Right forelimb (tissue), 1 donor: ENCODE measurements around the gene ACOXL.
"Not testable (repeated sequence)": the region's sequence is repeated elsewhere in the genome, so short reads cannot be mapped to it uniquely, and the experiment has no call there.

Source experiments
- DNase-seq: peaks from one replicate; pipeline ENCODE4 v3.0.0-alpha.2; 2018

The ACOXL gene

GRCh38 chr2:110940376-110940910 lies 208.1 kb downstream of the ACOXL start:
- DNase-seq: no peak

DNA sequence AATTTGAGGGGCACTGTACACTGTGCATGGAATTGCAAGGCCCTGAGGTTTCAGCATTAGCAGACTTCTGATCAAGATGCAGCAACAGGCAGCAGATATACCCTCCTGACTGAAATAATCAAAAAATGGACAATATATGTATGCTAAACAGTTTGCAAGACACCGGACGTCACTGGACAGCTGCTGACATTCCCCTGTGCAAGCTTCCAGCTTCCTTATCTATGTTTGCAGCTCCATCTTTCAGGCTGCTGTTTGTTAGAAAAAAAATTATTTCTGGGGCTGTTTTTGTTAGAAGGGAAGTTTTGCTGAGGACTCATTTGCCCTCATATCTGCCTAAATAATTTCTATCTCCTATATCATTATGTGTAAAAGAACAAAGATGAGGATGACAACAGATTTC lies 208.9 kb downstream of the ACOXL start:
- no peak for DNase-seq

DNA sequence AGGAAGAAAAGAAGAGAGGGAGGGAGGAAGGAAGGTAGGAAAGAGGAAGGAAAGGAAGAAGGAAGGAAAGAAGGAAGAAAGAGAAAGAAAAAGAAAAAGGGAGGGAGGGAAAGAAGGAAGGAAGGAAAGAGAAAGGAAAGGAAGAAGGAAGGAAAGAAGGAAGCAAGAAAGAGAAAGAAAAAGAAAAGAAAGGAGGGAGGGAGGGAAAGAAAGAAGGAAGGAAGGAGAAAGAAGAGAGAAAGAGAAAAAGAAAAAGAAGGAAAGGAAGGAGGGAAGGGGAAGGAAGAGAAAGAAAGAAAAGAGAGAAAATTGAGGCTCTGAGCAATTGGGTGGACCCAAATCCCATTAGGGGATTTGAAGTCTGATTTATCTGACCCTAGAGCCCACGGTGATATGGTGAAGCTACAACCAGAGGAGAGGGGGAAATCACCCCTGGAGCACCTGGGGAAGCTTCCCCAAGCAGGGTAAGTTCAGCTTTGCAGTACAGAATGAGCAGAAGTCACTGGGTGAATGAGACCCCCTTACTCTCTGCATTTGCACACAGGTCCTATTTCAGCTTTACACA lies 210.8 kb downstream of the ACOXL start:
- no peak for DNase-seq

DNA sequence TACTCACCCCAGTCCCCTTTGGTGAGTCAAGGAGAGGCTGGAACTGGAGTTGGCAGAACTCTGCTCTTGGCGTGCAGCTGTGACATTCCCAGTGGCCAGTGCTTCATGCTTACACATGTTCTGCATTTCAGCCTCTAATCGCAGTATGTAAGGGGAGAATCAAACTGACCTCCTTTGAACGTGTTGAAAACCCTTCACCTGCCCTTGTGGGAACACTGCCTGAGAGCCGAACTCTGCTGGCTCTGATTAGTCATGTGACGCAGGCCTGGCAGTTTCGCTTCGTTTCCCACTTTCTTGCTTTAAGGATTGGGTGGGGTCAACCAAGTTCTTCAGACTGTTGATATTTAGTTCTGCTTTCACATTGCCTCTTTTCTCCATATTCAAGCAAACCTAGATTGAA lies 214.5 kb downstream of the ACOXL start:
- DNase-seq: no peak

- no peak for DNase-seq
These were observed 215.8 kb downstream of the ACOXL start for GRCh38 chr2:110948027-110948674.

DNA sequence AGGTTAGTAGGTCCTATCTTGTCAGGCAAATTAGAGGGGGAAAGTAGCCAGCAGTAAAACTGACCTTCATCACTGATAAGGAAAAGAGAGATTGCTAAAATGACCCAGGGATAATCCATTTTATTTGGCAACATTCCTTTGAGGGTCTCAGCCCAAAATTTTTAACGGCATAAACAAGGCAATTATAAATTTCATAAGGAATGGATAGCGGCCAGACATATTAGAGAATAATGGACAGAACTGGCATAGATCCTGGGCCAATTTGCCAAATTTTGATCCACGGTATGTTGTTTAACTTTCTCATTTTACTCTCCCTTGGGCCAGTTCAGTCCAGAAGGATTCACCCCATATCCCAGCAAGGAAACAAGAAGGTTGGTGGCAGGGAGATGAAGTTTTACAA lies 217.9 kb downstream of the ACOXL start:
- no peak for DNase-seq

GRCh38 chr2:110955045-110955444 lies 222.7 kb downstream of the ACOXL start:
- no peak for DNase-seq

GRCh38 chr2:110955556-110955955 lies 223.2 kb downstream of the ACOXL start:
- no peak for DNase-seq

DNA sequence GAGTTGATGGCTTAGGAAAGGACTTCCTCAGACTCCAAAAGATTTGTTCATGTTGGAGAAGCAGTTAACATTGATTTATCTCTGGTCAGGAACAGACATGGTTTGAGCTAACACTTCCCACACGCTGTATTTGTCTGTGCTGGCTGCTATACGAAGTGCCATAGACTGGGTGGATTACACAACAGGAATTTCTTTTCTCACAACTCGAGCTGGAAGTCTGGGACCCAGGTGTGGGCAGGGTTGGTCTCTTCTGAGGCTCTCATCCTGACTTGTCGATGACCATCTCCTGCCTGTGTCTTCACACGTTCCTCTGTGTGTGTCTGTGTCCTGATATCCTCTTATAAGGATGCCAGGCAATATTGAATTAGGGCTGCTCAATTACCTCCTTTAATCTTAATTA lies 224.9 kb downstream of the ACOXL start:
- no peak for DNase-seq

DNA sequence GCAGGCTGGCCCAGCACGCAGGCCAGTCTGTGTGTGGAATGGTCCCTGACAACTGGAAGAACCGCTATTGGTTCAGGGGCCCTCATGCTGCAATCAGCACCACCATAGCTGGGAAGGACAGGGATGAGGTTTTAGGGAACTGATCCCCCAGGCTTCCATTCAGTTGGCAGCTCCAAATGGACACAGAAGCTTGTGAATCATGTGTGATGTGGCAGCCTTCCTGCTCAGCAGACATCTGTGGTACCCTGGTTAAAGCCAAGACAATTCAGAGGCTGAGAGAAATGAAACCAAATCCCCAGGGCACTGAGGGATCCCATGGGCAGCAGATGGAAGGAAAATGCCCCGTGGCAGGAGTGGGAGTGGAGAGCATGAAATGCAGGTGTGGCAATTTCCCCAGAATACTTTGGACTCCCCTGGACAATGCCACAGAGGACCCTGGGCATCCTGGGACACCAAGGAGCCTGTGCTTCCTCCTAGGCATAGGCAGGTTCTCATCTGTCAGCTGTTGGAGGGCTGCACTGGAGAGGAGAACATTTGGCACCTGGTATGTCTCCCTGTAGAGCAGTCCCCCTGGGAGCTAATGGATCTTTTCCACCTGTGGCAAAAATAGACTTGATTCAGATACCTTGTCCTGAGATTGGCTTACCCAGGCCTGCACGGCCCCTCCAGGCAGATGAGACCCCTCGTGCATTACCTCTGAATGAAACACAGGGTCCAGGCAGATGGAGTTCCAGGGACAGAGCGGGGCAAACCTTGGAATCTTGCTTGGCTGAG lies 226.2 kb downstream of the ACOXL start:
- no peak for DNase-seq

DNA sequence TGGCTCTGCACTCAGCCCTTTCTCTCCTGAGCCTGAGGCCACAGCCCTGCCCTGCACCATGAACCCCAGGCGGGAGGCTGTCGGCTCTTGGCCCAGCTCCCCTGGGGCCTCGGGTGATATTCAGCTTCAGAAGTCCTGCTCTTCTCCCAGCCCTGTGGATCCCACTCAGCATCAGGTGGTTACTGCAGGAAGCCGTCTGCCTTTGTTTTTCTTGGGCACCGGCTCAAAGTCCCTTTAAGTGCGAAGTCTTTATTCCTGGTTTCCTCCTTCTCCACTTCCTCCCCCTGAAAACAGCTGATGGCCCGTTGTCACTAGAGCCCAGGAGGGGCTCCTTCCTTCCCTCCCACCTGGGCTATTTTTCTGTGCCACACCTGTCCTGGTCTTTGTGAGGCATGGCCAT lies 226.8 kb downstream of the ACOXL start:
- no peak for DNase-seq

DNA sequence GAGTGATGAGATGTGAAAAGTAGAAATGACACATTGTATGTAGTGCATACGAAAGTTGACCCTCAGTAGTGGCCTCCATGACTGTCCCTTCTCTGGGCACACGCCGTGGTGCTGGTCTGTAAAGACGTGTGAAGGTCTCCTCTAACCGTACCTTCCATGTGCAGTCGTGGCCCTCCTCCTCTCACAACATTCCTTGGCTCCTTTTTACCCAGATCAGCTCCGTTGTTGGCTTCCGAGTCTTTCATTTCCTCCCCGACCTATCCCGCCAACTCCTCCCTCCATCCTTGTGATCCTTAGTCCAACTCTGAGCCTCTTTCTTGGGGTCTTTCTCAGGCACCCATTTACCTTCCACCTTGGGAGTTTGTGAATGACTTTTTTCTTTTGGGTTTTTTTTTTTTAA lies 227.9 kb downstream of the ACOXL start:
- DNase-seq: no peak

- no peak for DNase-seq
These were observed 228.6 kb downstream of the ACOXL start for GRCh38 chr2:110960954-110961353.

DNA sequence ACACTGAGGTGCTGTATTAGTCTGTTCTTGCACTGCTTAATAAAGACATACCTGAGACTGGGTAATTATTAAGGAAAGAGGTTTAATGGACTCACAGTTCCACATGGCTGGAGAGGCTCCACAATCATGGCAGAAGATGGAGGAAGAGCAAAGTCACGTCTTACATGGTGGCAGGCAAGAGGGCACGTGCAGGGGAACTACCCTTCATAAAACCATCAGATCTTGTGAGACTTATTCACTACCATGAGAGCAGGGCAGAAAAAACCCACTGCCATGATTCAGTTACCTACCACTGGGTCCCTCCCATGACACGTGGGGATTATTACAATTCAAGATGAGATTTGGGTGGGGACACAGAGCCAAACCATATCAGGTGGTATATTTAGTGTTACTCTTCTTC lies 229.3 kb downstream of the ACOXL start:
- DNase-seq: not testable (repeated sequence)

GRCh38 chr2:110969696-110970095 lies 237.3 kb downstream of the ACOXL start:
- DNase-seq: no peak

GRCh38 chr2:110970201-110970600 lies 237.8 kb downstream of the ACOXL start:
- no peak for DNase-seq

- no peak for DNase-seq
These were observed 239.4 kb downstream of the ACOXL start for GRCh38 chr2:110971811-110972210.

- DNase-seq: no peak
These were observed 240.9 kb downstream of the ACOXL start for GRCh38 chr2:110973262-110973661.

GRCh38 chr2:110977403-110977802 lies 245.0 kb downstream of the ACOXL start:
- no peak for DNase-seq

DNA sequence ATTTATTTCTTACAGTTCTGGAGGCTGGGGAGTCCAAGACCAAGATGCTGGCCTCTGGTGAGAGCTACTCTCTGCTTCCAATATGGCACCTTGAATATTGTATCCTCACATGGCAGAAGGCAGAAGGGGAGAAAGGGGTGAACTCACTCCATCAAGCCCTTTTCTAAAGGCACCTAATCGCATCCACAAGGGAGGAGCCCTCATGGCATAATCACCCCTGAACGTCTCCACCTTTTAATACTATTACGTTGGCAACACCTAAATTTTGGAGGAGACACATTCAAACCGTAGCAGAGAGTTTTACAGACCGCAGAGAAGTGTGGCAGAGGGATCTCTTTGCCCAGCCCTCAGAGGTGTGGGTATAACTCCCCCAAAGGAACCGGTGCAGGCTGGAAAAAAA lies 245.8 kb downstream of the ACOXL start:
- DNase-seq: no peak

- no peak for DNase-seq
These were observed 246.5 kb downstream of the ACOXL start for GRCh38 chr2:110978756-110979470.

- DNase-seq: no peak
These were observed 247.3 kb downstream of the ACOXL start for GRCh38 chr2:110979471-110980338.
